Measurements from ENCODE around the gene BABAM2.

DNA sequence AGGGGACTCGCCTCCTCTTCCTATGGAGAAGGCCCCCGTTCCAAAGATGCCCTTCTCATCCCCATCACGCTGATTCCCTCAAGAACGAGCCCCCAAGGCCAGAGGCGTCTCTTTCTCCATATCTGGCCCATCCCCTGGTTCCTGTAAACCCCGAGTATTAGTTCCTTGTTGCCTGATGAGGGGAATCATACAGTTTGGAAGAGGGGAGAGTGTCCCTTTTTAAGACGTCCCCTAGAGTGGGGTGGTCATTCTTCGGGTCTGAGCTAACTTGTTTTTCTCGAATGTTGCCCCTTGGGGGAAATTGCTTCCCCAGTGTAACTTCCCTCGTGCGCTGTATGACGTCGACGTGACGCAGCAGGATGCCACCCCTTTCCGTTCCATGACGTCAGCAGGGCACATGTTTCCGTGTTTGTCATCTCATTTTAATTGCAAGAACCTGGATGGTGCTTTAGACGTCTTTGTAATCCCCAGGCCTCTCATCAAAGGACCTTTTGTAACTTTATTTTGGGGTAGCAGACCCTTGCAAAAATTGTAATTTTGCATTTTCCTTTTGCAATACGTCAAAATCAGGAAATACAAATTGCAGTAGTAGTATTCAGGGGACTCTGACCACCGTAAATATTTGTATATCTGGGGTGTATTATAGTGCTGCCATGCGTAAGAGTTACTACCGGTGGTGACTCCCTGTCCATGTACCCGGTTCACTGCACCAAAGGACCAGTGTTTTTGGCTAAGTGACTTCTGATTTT lies 569 bp downstream of the BABAM2 start:
- TF ChIP-seq, protein P1, sequence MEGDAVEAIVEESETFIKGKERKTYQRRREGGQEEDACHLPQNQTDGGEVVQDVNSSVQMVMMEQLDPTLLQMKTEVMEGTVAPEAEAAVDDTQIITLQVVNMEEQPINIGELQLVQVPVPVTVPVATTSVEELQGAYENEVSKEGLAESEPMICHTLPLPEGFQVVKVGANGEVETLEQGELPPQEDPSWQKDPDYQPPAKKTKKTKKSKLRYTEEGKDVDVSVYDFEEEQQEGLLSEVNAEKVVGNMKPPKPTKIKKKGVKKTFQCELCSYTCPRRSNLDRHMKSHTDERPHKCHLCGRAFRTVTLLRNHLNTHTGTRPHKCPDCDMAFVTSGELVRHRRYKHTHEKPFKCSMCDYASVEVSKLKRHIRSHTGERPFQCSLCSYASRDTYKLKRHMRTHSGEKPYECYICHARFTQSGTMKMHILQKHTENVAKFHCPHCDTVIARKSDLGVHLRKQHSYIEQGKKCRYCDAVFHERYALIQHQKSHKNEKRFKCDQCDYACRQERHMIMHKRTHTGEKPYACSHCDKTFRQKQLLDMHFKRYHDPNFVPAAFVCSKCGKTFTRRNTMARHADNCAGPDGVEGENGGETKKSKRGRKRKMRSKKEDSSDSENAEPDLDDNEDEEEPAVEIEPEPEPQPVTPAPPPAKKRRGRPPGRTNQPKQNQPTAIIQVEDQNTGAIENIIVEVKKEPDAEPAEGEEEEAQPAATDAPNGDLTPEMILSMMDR (IDR thresholded peaks at IDR 0.05) = no peak
- TF ChIP-seq POLR2A (IDR thresholded peaks at IDR 0.05) = no peak

Data from thyroid gland (tissue), 4 donors.